ENCODE data around the gene PACC1.
A peak's percentile ranks its signal among the peaks of the same experiment; 100 is the strongest.

Gene PACC1

GRCh38 chr1:212437179-212437798 lies 22.6 kb upstream of the PACC1 start:
- DNase-seq = no peak

GRCh38 chr1:212434992-212435391 lies 20.3 kb upstream of the PACC1 start:
- no peak for DNase-seq

GRCh38 chr1:212433577-212434462 lies 19.1 kb upstream of the PACC1 start:
- no peak for DNase-seq

GRCh38 chr1:212432661-212433576 lies 18.2 kb upstream of the PACC1 start, which contains the start of gene NENF:
TSS of gene NENF (plus strand) at chr1:212432920. CDS start at chr1:212432944, 24 bp downstream.
- peak; percentile 87 for DNase-seq

- no peak for DNase-seq
Measured at GRCh38 chr1:212432272-212432660, 17.6 kb upstream of the PACC1 start.

GRCh38 chr1:212431644-212432043 lies 17.0 kb upstream of the PACC1 start:
- DNase-seq = no peak

GRCh38 chr1:212430955-212431394 lies 16.3 kb upstream of the PACC1 start:
- DNase-seq = no peak

- DNase-seq = no peak
Measured at GRCh38 chr1:212430416-212430815, 15.7 kb upstream of the PACC1 start.

GRCh38 chr1:212428496-212428895 lies 13.8 kb upstream of the PACC1 start:
- DNase-seq = peak; percentile 20

GRCh38 chr1:212423879-212424278 lies 9.2 kb upstream of the PACC1 start:
- no peak for DNase-seq

GRCh38 chr1:212421165-212421564 lies 6.5 kb upstream of the PACC1 start:
- no peak for DNase-seq

GRCh38 chr1:212415107-212415841 lies 588 bp upstream of the PACC1 start:
- DNase-seq = no peak

- DNase-seq = peak; percentile 29
Measured at GRCh38 chr1:212413902-212414327, 771 bp downstream of the PACC1 start.

- peak; percentile 32 for DNase-seq
Measured at GRCh38 chr1:212412374-212412773, 2.3 kb downstream of the PACC1 start.

- peak; percentile 72 for DNase-seq
Measured at GRCh38 chr1:212410231-212410820, 4.4 kb downstream of the PACC1 start.

GRCh38 chr1:212402666-212403321 lies 11.9 kb downstream of the PACC1 start:
- peak; percentile 55 for DNase-seq

- DNase-seq = peak; percentile 77
Measured at GRCh38 chr1:212401838-212402582, 12.7 kb downstream of the PACC1 start.

GRCh38 chr1:212401042-212401441 lies 13.6 kb downstream of the PACC1 start:
- peak; percentile 22 for DNase-seq

GRCh38 chr1:212397171-212397570 lies 17.5 kb downstream of the PACC1 start:
- DNase-seq = no peak

- no peak for DNase-seq
Measured at GRCh38 chr1:212396638-212397037, 18.0 kb downstream of the PACC1 start.

Data from inflammatory macrophage treated with lipopolysaccharide for 4 hours (primary cell).